ENCODE data around the gene ATG2B.

GRCh38 chr14:96364962-96365361, 1.8 kb upstream of the ATG2B start:
- TF ChIP-seq CTCF (IDR thresholded peaks at IDR 0.05) (no peak), POLR2A (IDR thresholded peaks at IDR 0.05) (no peak), POLR2AphosphoS5 (IDR thresholded peaks at IDR 0.05) (no peak)

All from prostate gland (tissue), 2 donors.